Thyroid gland (tissue), 4 donors: ENCODE measurements around the gene LYPD3. TPM values are rescaled to one million over a fixed set of nuclear protein-coding genes. Genes with fewer than 3 reads are reported as not detected.
A peak's percentile ranks its signal among the peaks of the same experiment; 100 is the strongest.

Source experiments
- DNase-seq, 2 donors: peaks; one replicate each; pipeline ENCODE4 v3.0.0-alpha.2; 2019
- H3K27ac ChIP-seq, 3 donors: fragments of 200-600 bp; sonication (generic); 1 replicate in 2 of 3; 2 replicates in 1 of 3; pipeline ENCODE4 v1.5.1; 2016 to 2019; ENCODE audit warnings: mild to moderate bottlenecking in 1 of 3, moderate library complexity in 1 of 3
- H3K27me3 ChIP-seq: fragments of 200-600 bp; sonication (generic); one replicate; pipeline ENCODE4 v1.5.1; 2019
- H3K36me3 ChIP-seq, 2 donors: fragments of 200-600 bp; sonication (generic); one replicate each; pipeline ENCODE4 v1.5.1; 2016 to 2019
- H3K4me1 ChIP-seq, 2 donors: fragments of 200-600 bp; sonication (generic); one replicate each; pipeline ENCODE4 v1.5.1; 2017 to 2019
- H3K4me3 ChIP-seq, 3 donors: fragments of 200-600 bp; sonication (generic); replicated peaks in 1 of 3; 1 replicate in 2 of 3; 2 replicates in 1 of 3; pipeline ENCODE4 v1.5.1; 2016; ENCODE audit warnings: mild to moderate bottlenecking in 1 of 3
- H3K9me3 ChIP-seq: fragments of 200-600 bp; sonication (generic); one replicate; pipeline ENCODE4 v1.5.1; 2017
- CTCF ChIP-seq, 6 experiments: fragments of 200-600 bp in 3 of 6; fragments of 450-650 bp in 3 of 6; sonication (generic) in 3 of 6; IDR thresholded peaks; one replicate each; pipeline ENCODE4 v1.5.1; 2016 to 2019; ENCODE audit warnings: antibody characterized with exemption in 6 of 6, mild to moderate bottlenecking in 2 of 6, inconsistent platforms in 1 of 6, moderate library complexity in 1 of 6
- POLR2A ChIP-seq, 2 donors: fragments of 450-650 bp; IDR thresholded peaks; one replicate each; pipeline ENCODE4 v1.6.1; 2017; ENCODE audit warnings: antibody characterized with exemption in 2 of 2, mild to moderate bottlenecking in 2 of 2, moderate library complexity in 1 of 2
- WGBS, 2 donors: methylation state at CpG; one replicate each; pipeline ENCODE4 v1.1.5; 2017; 5-methylcytosine and 5-hydroxymethylcytosine counted together
- intact Hi-C: fragments of 100-400 bp; cut with DNase I; formaldehyde crosslinking; loops from one replicate; pipeline ENCODE4 v1.15.1; 2023
- total RNA-seq, 4 donors: library from RNA; depleted of rRNA; stranded (reverse); fragments of >200 nt; gene quantifications; one replicate each; pipeline ENCODE4 v1.2.3, GENCODE V29; 2016

The LYPD3 gene
- total RNA-seq, 4 donors from 2014 or later: 0.78 TPM; not detected in 3

- H3K4me3 ChIP-seq: no peak overlapping the region
- 69% methylated on average over 2 of the region's 2 CpGs for WGBS, 2 donors
- H3K36me3 ChIP-seq: no peaks in the 10 kb centered on the region
- no peaks in the 10 kb centered on the region for H3K27me3 ChIP-seq
- intact Hi-C loops: no loop called here
- no peaks in the 10 kb centered on the region for H3K9me3 ChIP-seq
- no peak overlapping the region for H3K27ac ChIP-seq
- no peak for DNase-seq
- no peaks in the 10 kb centered on the region for H3K4me1 ChIP-seq
- TF ChIP-seq CTCF (IDR thresholded peaks at IDR 0.05) (no peak), POLR2A (IDR thresholded peaks at IDR 0.05) (no peak)
These were observed 11.4 kb downstream of the LYPD3 start for GRCh38 chr19:43454031-43454430.

GRCh38 chr19:43452582-43452981, 12.8 kb downstream of the LYPD3 start:
- intact Hi-C loops: no loop called here

GRCh38 chr19:43450545-43450997, 14.8 kb downstream of the LYPD3 start:
- no peak for DNase-seq
- H3K4me1 ChIP-seq: no peaks in the 10 kb centered on the region
- TF ChIP-seq CTCF (IDR thresholded peaks at IDR 0.05) (no peak), POLR2A (IDR thresholded peaks at IDR 0.05) (no peak)
- H3K9me3 ChIP-seq: no peaks in the 10 kb centered on the region
- H3K27me3 ChIP-seq: no peaks in the 10 kb centered on the region
- intact Hi-C loops: no loop called here
- H3K27ac ChIP-seq: no peak overlapping the region
- H3K36me3 ChIP-seq: no peaks in the 10 kb centered on the region
- H3K4me3 ChIP-seq: no peak overlapping the region
- 55 to 82% methylated on average over 2 of the region's 2 CpGs for WGBS, 2 donors

More at GRCh38 chr19:43452582-43452981, 12.8 kb downstream of the LYPD3 start:
- H3K27me3 ChIP-seq: no peaks in the 10 kb centered on the region
- H3K9me3 ChIP-seq: no peaks in the 10 kb centered on the region
- H3K27ac ChIP-seq: no peak overlapping the region
- TF ChIP-seq CTCF (IDR thresholded peaks at IDR 0.05): no peak
- no peak for TF ChIP-seq POLR2A (IDR thresholded peaks at IDR 0.05)
- H3K36me3 ChIP-seq: no peaks in the 10 kb centered on the region
- WGBS, 2 donors: 62 to 71% methylated on average over 3 of the region's 3 CpGs
- no peak for DNase-seq
- no peaks in the 10 kb centered on the region for H3K4me1 ChIP-seq
- H3K4me3 ChIP-seq: no peak overlapping the region

GRCh38 chr19:43447655-43448054, 17.8 kb downstream of the LYPD3 start:
- TF ChIP-seq POLR2A (IDR thresholded peaks at IDR 0.05): no peak
- no peak for TF ChIP-seq CTCF (IDR thresholded peaks at IDR 0.05)
- H3K36me3 ChIP-seq: no peaks in the 10 kb centered on the region
- DNase-seq: no peak
- H3K27ac ChIP-seq: no peak overlapping the region
- H3K27me3 ChIP-seq: no peaks in the 10 kb centered on the region
- no peak overlapping the region for H3K4me3 ChIP-seq
- H3K9me3 ChIP-seq: no peaks in the 10 kb centered on the region
- intact Hi-C loops: loop anchor here (2.0 to 10.0 kb wide), 2 partner anchors 71 to 207 kb away; no protein-coding TSS in a partner anchor
- 90 to 91% methylated on average over 9 of the region's 9 CpGs for WGBS, 2 donors
- no peaks in the 10 kb centered on the region for H3K4me1 ChIP-seq

- H3K27ac ChIP-seq: no peak overlapping the region
- 22 to 25% methylated on average over 14 of the region's 14 CpGs for whole genome bisulfite sequencing, 2 donors
- TF ChIP-seq POLR2A (IDR thresholded peaks at IDR 0.05): no peak
- peak; percentile 76 to 92 (median 90) for TF ChIP-seq CTCF (IDR thresholded peaks at IDR 0.05)
- no peaks in the 10 kb centered on the region for H3K9me3 ChIP-seq
- H3K27me3 ChIP-seq: no peaks in the 10 kb centered on the region
- intact Hi-C loops: loop anchor here (2.0 to 10.0 kb wide), 2 partner anchors 72 to 208 kb away; no protein-coding TSS in a partner anchor
- H3K4me3 ChIP-seq: no peak overlapping the region
- no peaks in the 10 kb centered on the region for H3K4me1 ChIP-seq
- no peaks in the 10 kb centered on the region for H3K36me3 ChIP-seq
- peak; percentile 69 to 83 for DNase-seq
These were observed 18.5 kb downstream of the LYPD3 start for GRCh38 chr19:43446746-43447489.
